Upper lobe of left lung (tissue), 4 donors: Measurements from ENCODE around the gene NEURL1B.

ENCODE experiments used
- EP300 ChIP-seq, 4 donors: sonication (generic); formaldehyde crosslinking; IDR thresholded peaks; one replicate each; pipeline ENCODE4 v1.5.1; 2017; ENCODE audit warnings: antibody characterized with exemption in 4 of 4, control low read depth in 2 of 4
- POLR2A ChIP-seq, 4 donors: fragments of 450-650 bp; IDR thresholded peaks; one replicate each; pipeline ENCODE4 v1.5.1; 2016 to 2017; ENCODE audit warnings: antibody characterized with exemption in 4 of 4, mild to moderate bottlenecking in 2 of 4
- POLR2AphosphoS5 ChIP-seq, 2 donors: sonication (generic); formaldehyde crosslinking; IDR thresholded peaks; one replicate each; pipeline ENCODE4 v1.5.1; 2017; ENCODE audit warnings: antibody characterized with exemption in 2 of 2
- TF ChIP-seq, protein P1 (sequence below), 6 experiments: fragments of 450-650 bp in 4 of 6; fragments of 200-600 bp in 2 of 6; sonication (generic) in 2 of 6; IDR thresholded peaks; one replicate each; pipeline ENCODE4 v1.5.1; 2016 to 2019; ENCODE audit warnings: antibody characterized with exemption in 6 of 6

DNA sequence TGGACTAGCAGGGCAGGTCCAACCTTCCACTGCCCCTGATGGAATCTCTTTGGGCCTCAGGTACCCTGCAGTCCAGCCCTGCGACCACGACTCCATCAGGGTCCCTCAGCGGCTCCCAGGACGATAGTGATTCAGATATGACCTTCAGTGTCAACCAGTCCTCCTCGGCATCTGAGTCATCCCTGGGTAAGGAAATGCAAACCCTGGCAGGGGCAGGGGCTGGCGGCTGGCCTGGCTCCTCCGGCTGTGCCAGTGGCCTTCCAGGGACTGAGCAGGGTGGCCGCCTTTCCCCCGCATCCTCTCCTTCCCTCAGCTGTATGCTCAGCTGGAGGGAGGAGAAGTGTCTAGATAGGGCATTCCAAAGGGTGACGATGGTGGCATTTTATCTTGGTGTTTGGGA lies 45.0 kb downstream of the NEURL1B start:
- TF ChIP-seq, protein P1, sequence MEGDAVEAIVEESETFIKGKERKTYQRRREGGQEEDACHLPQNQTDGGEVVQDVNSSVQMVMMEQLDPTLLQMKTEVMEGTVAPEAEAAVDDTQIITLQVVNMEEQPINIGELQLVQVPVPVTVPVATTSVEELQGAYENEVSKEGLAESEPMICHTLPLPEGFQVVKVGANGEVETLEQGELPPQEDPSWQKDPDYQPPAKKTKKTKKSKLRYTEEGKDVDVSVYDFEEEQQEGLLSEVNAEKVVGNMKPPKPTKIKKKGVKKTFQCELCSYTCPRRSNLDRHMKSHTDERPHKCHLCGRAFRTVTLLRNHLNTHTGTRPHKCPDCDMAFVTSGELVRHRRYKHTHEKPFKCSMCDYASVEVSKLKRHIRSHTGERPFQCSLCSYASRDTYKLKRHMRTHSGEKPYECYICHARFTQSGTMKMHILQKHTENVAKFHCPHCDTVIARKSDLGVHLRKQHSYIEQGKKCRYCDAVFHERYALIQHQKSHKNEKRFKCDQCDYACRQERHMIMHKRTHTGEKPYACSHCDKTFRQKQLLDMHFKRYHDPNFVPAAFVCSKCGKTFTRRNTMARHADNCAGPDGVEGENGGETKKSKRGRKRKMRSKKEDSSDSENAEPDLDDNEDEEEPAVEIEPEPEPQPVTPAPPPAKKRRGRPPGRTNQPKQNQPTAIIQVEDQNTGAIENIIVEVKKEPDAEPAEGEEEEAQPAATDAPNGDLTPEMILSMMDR (IDR thresholded peaks at IDR 0.05) = no peak
- TF ChIP-seq POLR2AphosphoS5 (IDR thresholded peaks at IDR 0.05) = no peak
- TF ChIP-seq POLR2A (IDR thresholded peaks at IDR 0.05) = no peak
- TF ChIP-seq EP300 (IDR thresholded peaks at IDR 0.05) = no peak
